Endodermal cell (in vitro differentiated cells): ENCODE data around the gene ZNF197. TPM values are rescaled to one million over a fixed set of nuclear protein-coding genes. Genes with fewer than 3 reads are reported as not detected.
A peak's percentile ranks its signal among the peaks of the same experiment; 100 is the strongest.

Experiments used
- DNase-seq: peaks from one replicate; pipeline ENCODE4 v3.0.0-alpha.2; 2017
- H3K27ac ChIP-seq: 2 replicates; pipeline ENCODE4 v1.5.1; 2013; ENCODE audit warnings: mild to moderate bottlenecking, low read depth, low read length, moderate library complexity
- H3K27me3 ChIP-seq: 2 replicates; pipeline ENCODE4 v1.6.1; 2013; ENCODE audit warnings: mild to moderate bottlenecking, low read length, moderate library complexity; ENCODE audit not compliant: insufficient read depth, control insufficient read depth, poor library complexity, severe bottlenecking
- H3K36me3 ChIP-seq: 2 replicates; pipeline ENCODE4 v1.7.0; 2013; ENCODE audit warnings: mild to moderate bottlenecking, low read length, moderate library complexity; ENCODE audit not compliant: control insufficient read depth, insufficient read depth
- H3K4me1 ChIP-seq: one replicate; pipeline ENCODE4 v1.7.0; 2013; ENCODE audit warnings: low read length; ENCODE audit not compliant: control insufficient read depth, insufficient read depth
- H3K4me3 ChIP-seq: 2 replicates; pipeline ENCODE4 v1.5.1; 2013; ENCODE audit warnings: mild to moderate bottlenecking, low read length, moderate library complexity
- H3K9ac ChIP-seq: 2 replicates; pipeline ENCODE4 v1.6.1; 2013; ENCODE audit warnings: mild to moderate bottlenecking, low read length, moderate library complexity; ENCODE audit not compliant: poor library complexity, severe bottlenecking; ENCODE audit errors: extremely low read depth
- H3K9me3 ChIP-seq: 2 replicates; pipeline ENCODE4 v1.6.1; 2013; ENCODE audit warnings: mild to moderate bottlenecking, low read length, moderate library complexity; ENCODE audit not compliant: control insufficient read depth
- H3K27ac Mint-ChIP-seq: 2 replicates; pipeline ENCODE4 v1.8.0; 2020; ENCODE audit warnings: mixed read lengths
- H3K27me3 Mint-ChIP-seq: 2 replicates; pipeline ENCODE4 v1.8.0; 2021; ENCODE audit warnings: mild to moderate bottlenecking, mixed read lengths; ENCODE audit not compliant: insufficient read depth
- H3K36me3 Mint-ChIP-seq: 2 replicates; pipeline ENCODE4 v1.8.0; 2020; ENCODE audit warnings: low read depth, mixed read lengths
- H3K4me1 Mint-ChIP-seq: 2 replicates; pipeline ENCODE4 v1.8.0; 2020; ENCODE audit warnings: mixed read lengths
- H3K4me3 Mint-ChIP-seq: 2 replicates; pipeline ENCODE4 v1.8.0; 2020; ENCODE audit warnings: mild to moderate bottlenecking, moderate library complexity, mixed read lengths
- H3K9me3 Mint-ChIP-seq: 2 replicates; pipeline ENCODE4 v1.8.0; 2020; ENCODE audit warnings: mild to moderate bottlenecking, mixed read lengths
- WGBS, 2 experiments: methylation state at CpG; one replicate each; pipeline versions ENCODE4 v1.1.5 to v1.1.7; 2013; ENCODE audit warnings: missing lambda C conversion rate in 2 of 2, mixed read lengths in 1 of 2; ENCODE audit not compliant: insufficient coverage in 1 of 2, insufficient read length in 1 of 2; 5-methylcytosine and 5-hydroxymethylcytosine counted together
- total RNA-seq, 2 donors: library from RNA; stranded (reverse); fragmentation: NEBNext Ultra II Directional in 1 of 2; extraction: Animal tissue kit (Norgen Biotek cat#: 25700) in 1 of 2; gene quantifications; 2 replicates in 1 of 2; 3 replicates in 1 of 2; pipeline ENCODE4 v1.2.1, GENCODE V29; 2021
- TF ChIP-seq, protein P1 (sequence below): fragments of 200-600 bp; sonication (generic); conservative IDR thresholded peaks from 2 replicates; pipeline ENCODE4 v1.5.0; 2021; ENCODE audit warnings: antibody characterized with exemption, mild to moderate bottlenecking

ZNF197 gene
- total RNA-seq, 2 donors from 2014 or later, result 22.7 to 31.9 TPM

DNA sequence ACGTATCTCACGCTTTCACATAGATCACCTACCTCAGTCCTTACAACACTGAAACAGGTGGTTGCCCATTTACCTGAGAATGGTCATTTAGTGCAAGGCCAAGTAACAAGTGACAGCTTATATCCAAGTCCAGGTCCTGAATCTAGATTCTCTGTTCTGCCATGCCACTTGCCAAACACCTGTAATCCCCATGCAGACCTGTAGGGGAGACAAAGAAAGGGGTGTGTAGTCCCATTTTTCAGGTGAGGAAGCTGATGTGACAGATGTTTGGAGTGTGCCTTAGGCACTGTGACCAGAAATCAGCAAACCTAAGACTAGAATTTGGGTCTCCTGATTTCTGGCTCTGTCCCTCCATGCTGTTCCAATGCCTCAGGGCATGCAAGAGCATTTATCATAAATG lies 36.4 kb downstream of the ZNF197 start:
- DNase-seq, result no peak
- Mint-ChIP-seq H3K27me3 (no peaks in the 10 kb centered on the region), H3K9me3 (peaks cover 64% of the 10 kb centered on the region), H3K4me1 (no peaks in the 10 kb centered on the region), H3K4me3 (no peak overlapping the region), H3K36me3 (peaks cover 73% of the 10 kb centered on the region), H3K27ac (no peak overlapping the region)
- H3K27ac ChIP-seq, result no peak overlapping the region
- H3K4me1 ChIP-seq, result no peaks in the 10 kb centered on the region
- H3K27me3 ChIP-seq, result no peaks in the 10 kb centered on the region
- no peak overlapping the region for H3K4me3 ChIP-seq
- H3K9me3 ChIP-seq, result peaks cover 38% of the 10 kb centered on the region
- H3K9ac ChIP-seq, result no peak overlapping the region
- H3K36me3 ChIP-seq, result peaks cover 62% of the 10 kb centered on the region
- TF ChIP-seq, protein P1, sequence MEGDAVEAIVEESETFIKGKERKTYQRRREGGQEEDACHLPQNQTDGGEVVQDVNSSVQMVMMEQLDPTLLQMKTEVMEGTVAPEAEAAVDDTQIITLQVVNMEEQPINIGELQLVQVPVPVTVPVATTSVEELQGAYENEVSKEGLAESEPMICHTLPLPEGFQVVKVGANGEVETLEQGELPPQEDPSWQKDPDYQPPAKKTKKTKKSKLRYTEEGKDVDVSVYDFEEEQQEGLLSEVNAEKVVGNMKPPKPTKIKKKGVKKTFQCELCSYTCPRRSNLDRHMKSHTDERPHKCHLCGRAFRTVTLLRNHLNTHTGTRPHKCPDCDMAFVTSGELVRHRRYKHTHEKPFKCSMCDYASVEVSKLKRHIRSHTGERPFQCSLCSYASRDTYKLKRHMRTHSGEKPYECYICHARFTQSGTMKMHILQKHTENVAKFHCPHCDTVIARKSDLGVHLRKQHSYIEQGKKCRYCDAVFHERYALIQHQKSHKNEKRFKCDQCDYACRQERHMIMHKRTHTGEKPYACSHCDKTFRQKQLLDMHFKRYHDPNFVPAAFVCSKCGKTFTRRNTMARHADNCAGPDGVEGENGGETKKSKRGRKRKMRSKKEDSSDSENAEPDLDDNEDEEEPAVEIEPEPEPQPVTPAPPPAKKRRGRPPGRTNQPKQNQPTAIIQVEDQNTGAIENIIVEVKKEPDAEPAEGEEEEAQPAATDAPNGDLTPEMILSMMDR, result peak; percentile 59
- WGBS, 2 experiments, result 90 to 92% methylated on average over 2 of the region's 2 CpGs

DNA sequence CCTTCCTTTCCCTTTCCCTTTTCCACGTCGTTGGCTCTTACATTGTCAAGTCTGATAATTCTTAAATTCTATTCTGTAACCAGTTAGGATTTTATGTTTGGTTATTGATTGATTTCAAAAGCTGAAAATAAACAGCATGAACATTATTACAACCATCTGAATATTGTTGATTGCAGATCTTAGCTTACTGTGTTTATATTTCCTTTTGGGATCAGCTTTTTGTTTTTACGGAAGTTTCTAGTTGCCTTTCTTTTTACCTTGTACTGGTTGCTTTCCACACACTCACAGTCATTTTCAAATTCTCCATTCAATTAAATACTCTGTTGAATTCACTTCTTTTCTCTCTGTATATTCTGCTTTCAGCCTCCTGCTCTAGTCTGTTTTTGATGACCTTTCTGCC lies 40.3 kb downstream of the ZNF197 start:
- no peak for DNase-seq
- Mint-ChIP-seq H3K9me3 (peaks cover 28% of the 10 kb centered on the region), H3K27me3 (no peaks in the 10 kb centered on the region), H3K4me3 (no peak overlapping the region), H3K27ac (no peak overlapping the region), H3K36me3 (peaks cover 34% of the 10 kb centered on the region), H3K4me1 (no peaks in the 10 kb centered on the region)
- Histone ChIP-seq H3K27me3 (no peaks in the 10 kb centered on the region), H3K9ac (no peak overlapping the region), H3K9me3 (peaks cover 14% of the 10 kb centered on the region), H3K36me3 (peaks cover 25% of the 10 kb centered on the region), H3K4me1 (no peaks in the 10 kb centered on the region), H3K27ac (no peak overlapping the region), H3K4me3 (no peak overlapping the region)
- 88 to 95% methylated on average over 1 of the region's 3 CpGs for WGBS, 2 experiments
- TF ChIP-seq, protein P1, result no peak

DNA sequence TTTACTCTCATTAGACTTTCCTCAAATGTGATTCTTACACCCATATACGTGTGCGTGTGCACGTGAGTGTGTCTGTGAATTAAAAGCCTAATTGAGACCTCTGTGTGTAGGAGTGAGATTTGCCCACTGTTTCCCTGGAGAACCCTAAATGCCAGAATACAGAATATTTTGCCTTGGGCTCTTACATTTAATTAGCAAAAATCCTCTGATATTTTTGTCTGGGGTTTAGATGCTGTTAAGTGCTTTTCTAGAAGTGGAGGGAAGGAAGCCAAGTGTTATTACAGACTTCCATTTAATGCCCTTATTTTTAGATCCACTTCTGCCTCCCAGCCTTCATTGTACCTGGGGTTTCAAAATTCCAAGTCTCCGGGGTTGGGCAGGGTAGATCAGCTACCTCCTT lies 41.5 kb downstream of the ZNF197 start:
- no peaks in the 10 kb centered on the region for H3K27me3 ChIP-seq
- H3K9me3 ChIP-seq, result peaks cover 6% of the 10 kb centered on the region
- H3K36me3 ChIP-seq, result peaks cover 13% of the 10 kb centered on the region
- DNase-seq, result no peak
- peaks cover 16% of the 10 kb centered on the region for H3K9me3 Mint-ChIP-seq
- TF ChIP-seq, protein P1, result no peak
- H3K4me1 ChIP-seq, result no peaks in the 10 kb centered on the region
- no peak overlapping the region for H3K9ac ChIP-seq
- no peaks in the 10 kb centered on the region for H3K4me1 Mint-ChIP-seq
- WGBS, 2 experiments, result 87 to 97% methylated on average over 3 to 4 of the region's 4 CpGs
- H3K27ac Mint-ChIP-seq, result no peak overlapping the region
- no peak overlapping the region for H3K27ac ChIP-seq
- peaks cover 22% of the 10 kb centered on the region for H3K36me3 Mint-ChIP-seq
- H3K27me3 Mint-ChIP-seq, result no peaks in the 10 kb centered on the region
- H3K4me3 ChIP-seq, result no peak overlapping the region
- H3K4me3 Mint-ChIP-seq, result no peak overlapping the region
